GM12873 (cell line): ENCODE data around the gene FOXN3.

ENCODE experiments used
- TF ChIP-seq, protein P1 (sequence below): IDR thresholded peaks from 2 replicates; pipeline ENCODE4 v1.5.1; 2012; ENCODE audit warnings: low read depth, mild to moderate bottlenecking, moderate library complexity, low read length, control low read depth; ENCODE audit not compliant: insufficient read depth; ENCODE audit errors: missing control alignments

The FOXN3 gene

DNA sequence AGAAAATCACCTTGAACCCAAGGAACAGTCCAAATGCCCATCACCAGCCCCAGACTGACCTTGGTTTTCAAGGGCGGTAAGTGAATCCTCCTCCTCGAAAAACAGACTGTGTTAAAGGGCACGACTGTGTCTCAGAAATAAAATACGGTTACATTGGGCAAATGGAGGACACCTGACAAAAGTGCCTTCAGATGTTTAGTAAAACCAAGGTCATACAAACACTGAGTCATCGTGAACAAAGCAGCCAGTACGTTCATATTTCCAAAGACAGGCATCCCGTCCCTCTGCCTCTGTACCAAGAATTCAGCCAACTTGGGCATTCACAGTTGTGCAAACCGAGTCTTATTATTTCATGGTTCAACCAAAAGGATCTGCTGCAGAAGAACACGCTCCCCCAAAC is 25.9 kb downstream of the FOXN3 start:
- TF ChIP-seq, protein P1, sequence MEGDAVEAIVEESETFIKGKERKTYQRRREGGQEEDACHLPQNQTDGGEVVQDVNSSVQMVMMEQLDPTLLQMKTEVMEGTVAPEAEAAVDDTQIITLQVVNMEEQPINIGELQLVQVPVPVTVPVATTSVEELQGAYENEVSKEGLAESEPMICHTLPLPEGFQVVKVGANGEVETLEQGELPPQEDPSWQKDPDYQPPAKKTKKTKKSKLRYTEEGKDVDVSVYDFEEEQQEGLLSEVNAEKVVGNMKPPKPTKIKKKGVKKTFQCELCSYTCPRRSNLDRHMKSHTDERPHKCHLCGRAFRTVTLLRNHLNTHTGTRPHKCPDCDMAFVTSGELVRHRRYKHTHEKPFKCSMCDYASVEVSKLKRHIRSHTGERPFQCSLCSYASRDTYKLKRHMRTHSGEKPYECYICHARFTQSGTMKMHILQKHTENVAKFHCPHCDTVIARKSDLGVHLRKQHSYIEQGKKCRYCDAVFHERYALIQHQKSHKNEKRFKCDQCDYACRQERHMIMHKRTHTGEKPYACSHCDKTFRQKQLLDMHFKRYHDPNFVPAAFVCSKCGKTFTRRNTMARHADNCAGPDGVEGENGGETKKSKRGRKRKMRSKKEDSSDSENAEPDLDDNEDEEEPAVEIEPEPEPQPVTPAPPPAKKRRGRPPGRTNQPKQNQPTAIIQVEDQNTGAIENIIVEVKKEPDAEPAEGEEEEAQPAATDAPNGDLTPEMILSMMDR, result no peak

DNA sequence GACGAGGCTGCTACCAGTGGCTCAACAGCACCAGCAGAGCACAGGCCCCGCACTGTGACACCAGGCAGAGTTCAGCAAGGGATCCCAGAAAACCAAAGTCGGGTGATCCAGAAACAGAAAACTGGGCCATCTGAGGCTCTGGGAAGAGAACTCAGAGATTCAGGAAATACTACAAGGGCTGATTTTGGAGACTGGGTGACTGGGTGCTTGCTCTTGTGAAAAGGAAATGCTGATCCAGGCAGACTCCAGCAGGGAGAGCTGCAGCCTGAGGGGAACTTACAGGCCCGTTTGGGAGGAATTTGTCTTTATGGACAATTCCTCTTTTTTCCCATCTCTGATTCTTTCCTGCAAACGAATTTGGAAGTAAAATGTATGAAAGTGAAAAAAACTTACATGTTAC is 28.2 kb downstream of the FOXN3 start:
- TF ChIP-seq, protein P1, result no peak

DNA sequence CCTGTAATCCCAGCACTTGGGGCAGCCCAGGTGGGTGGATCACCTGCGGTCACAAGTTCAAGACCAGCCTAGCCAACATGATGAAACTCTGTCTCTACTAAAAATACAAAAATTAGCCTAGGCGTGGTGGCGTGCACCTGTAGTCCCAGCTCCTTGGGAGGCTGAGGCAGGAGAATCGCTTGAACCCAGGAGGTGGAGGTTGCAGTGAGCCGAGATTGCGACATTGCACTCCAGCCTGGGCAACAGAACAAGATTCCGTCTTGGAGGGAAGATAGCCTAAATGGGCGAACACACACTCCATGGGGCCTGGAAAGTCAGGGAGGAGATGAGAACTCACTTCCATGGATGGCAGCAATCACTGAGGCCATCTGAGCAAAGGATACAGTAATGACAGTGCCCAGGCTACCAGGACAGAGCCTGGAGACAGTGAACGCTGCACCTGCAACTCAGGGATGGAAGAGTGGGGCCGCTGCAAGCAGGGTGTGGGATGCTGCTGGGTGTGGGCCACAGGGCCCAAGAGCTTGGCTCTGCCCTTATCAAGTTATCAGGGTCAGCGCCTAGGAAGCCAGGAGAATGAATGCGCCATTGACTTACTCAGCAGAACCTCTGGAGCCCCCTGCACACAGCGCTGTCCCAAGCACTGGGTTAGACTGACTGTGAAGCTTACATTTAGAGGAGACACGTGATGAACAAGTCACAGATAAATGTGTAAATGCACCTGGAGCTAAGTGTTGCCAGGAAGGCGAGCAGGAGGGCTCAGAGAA is 28.9 kb downstream of the FOXN3 start:
- TF ChIP-seq, protein P1, result no peak

DNA sequence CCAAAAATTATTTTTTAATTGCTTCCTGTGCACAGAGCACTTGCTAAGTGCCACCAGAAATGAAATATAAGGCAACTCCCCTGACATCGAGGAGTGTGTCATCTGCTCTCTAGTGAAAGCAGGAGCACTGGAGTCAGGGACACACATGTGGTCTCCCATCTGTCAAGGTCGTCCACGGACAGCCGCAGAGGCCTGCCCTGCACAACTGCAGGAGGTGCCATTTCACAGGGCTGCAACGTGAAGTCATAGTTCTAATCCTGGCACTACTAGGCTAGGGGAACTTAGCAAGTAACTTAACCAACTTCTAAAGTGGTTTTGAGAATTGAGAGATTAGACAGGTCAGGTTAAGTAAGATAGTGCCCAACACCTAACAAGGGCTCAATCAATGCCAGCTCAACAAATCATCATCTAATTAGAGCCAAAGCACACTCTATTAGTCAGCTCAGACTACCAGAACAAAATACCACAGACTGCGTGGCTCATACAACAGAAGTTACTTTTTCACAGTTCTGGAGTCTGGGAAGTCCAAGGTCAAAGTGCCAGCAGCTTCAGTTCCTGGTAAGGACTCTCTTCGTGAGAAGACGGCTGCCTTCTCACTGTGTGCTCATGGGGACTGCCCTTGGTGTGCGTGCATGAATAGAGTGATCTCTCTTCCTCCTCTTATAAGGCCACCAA is 30.7 kb downstream of the FOXN3 start:
- TF ChIP-seq, protein P1, result no peak

DNA sequence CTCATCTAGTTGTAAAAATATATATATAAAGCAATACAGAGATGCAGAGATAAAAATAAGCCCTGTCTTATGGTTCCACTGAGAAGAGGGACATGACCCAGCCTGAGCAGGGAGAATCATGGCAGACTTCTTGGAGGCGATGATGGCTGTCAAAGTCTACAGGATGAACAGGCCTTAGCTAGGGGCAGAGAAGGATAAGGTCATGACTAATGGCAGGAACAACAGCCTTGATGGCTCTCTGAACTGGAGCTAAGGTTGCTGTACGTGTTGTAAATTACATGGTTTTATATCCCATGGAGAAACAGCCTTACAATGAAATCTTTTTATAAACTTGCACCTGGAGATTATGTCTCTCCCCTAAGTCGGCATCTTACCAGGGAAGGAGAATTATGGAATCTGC is 32.4 kb downstream of the FOXN3 start:
- TF ChIP-seq, protein P1, result no peak

DNA sequence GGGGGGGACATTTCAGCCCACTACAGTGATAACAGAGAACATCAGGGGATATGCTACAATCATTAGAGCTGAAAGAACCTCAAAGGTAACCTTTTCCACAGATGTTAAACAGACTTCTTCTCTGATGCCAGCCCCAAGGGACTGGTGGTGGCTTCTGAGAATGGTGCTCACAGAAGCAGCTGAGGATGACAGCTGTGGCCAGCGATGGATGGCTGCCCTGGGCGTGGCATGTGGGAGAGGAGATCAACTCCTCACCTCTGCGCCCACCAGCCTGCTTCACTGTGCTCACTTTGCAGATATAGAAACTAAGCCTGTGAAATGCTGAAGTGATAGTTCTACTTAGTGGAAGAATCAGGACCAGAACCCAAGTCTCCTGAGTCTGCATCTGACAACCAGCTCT is 33.0 kb downstream of the FOXN3 start:
- TF ChIP-seq, protein P1, result no peak

DNA sequence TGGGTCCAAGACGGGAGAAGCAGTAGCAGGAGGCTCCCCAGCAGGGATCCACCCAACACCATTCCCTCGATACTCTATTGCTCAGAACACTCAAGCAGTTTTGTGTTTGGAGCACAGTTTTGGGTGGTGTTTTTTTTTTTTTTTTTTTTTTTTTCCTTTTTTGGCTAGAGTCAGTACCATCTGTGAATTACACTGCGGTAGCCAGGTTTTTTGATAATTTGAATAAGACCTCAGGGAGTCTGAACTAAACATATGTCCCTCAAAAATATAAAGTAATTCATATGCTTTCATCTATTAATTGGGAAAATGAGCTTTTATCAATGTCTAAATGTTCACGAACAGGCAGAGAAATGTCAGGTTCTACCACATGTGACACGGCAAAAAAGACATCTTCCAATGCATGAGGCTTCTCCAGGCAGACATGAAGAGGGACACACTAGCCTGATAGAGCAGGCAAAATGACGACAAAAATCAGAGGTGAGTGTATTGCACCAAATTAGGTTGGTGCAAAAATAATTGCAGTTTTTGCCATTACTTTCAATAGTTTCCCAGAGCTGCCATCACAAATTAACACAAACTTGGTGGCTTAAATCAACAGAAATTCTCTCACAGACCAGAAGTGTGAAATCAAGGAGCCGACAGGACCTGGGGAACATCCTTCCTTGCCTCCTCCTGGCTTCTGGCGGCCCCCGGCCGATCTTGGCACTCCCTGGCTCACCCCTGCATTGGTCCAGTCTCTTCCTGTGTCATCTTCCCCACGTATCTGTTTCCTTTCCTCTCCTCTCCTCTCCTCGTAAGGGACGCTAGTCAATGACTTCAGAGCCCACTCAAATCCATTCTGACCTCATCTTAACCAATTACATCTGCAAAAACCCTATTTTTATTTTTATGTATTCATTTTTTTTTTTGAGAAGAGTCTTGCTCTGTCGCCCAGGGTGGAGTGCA is 33.9 kb downstream of the FOXN3 start:
- TF ChIP-seq, protein P1, result no peak
